Ovary (tissue), 9 donors: Measurements from ENCODE around the gene OR8B3. TPM values are rescaled to one million over a fixed set of nuclear protein-coding genes. Genes with fewer than 3 reads are reported as not detected.
"Not testable (repeated sequence)": the region's sequence is repeated elsewhere in the genome, so short reads cannot be mapped to it uniquely, and the experiment has no call there.

Source experiments
- DNase-seq, 5 donors: peaks; one replicate each; pipeline ENCODE4 v3.0.0-alpha.2; 2019 to 2020
- H3K27ac ChIP-seq, 2 donors: fragments of 200-600 bp; one replicate each; pipeline versions ENCODE4 v1.5.1 to v1.8.0; 2019 to 2022
- H3K27me3 ChIP-seq: fragments of 200-600 bp; one replicate; pipeline ENCODE4 v1.8.0; 2022
- H3K36me3 ChIP-seq: fragments of 200-600 bp; sonication (generic); one replicate; pipeline ENCODE4 v1.5.1; 2019
- H3K4me1 ChIP-seq: one replicate; pipeline ENCODE4 v1.8.1; 2013; ENCODE audit warnings: mild to moderate bottlenecking, moderate library complexity; ENCODE audit not compliant: insufficient read depth
- H3K4me3 ChIP-seq: fragments of 200-600 bp; sonication (generic); one replicate; pipeline ENCODE4 v1.5.1; 2017
- H3K9me3 ChIP-seq, 2 donors: fragments of 200-600 bp in 1 of 2; sonication (generic) in 1 of 2; one replicate each; pipeline versions ENCODE4 v1.5.1 to v1.8.1; 2013 to 2019; ENCODE audit warnings: mild to moderate bottlenecking in 1 of 2, moderate library complexity in 1 of 2
- EP300 ChIP-seq: sonication (generic); formaldehyde crosslinking; IDR thresholded peaks from one replicate; pipeline ENCODE4 v1.6.1; 2017; ENCODE audit warnings: antibody characterized with exemption
- POLR2A ChIP-seq: fragments of 450-650 bp; IDR thresholded peaks from one replicate; pipeline ENCODE4 v1.6.1; 2017; ENCODE audit warnings: antibody characterized with exemption, mild to moderate bottlenecking, moderate library complexity
- WGBS, 3 donors: extraction: QIAGEN DNeasy Blood & Tissue Kit in 1 of 3; methylation state at CpG; one replicate each; pipeline versions ENCODE4 v1.1.5 to v1.1.7; 2013 to 2017; 5-methylcytosine and 5-hydroxymethylcytosine counted together
- intact Hi-C, 4 donors: fragments of 100-400 bp; cut with DNase I; formaldehyde crosslinking; loops; one replicate each; pipeline versions ENCODE4 v1.11.0 to v1.15.1; 2022 to 2023
- polyA plus RNA-seq, 2 donors: library from polyadenylated mRNA; stranded (reverse); fragments of 200-250 nt in 1 of 2; fragments of 350-450 nt in 1 of 2; fragmentation: Illumina TruSeq in 1 of 2; extraction: RNeasy Lipid Tissue Mini Kit (QIAGEN cat#74804) in 1 of 2; gene quantifications; one replicate each; pipeline ENCODE4 v1.2.3, GENCODE V29; 2013 to 2014
- total RNA-seq, 7 donors: library from RNA; depleted of rRNA in 2 of 7; stranded (reverse); fragments of >200 nt in 2 of 7; fragmentation: NEBNext Ultra II Directional in 3 of 7; extraction: Animal tissue kit (Norgen Biotek cat#: 25700) in 3 of 7; gene quantifications; one replicate each; pipeline versions ENCODE4 v1.1.0 to v1.2.4, GENCODE V29; 2016 to 2023
- TF ChIP-seq, protein P1 (sequence below), 3 donors: fragments of 450-650 bp in 2 of 3; fragments of 200-600 bp in 1 of 3; IDR thresholded peaks; one replicate each; pipeline versions ENCODE4 v1.5.1 to v1.8.0; 2016 to 2022; ENCODE audit warnings: antibody characterized with exemption in 3 of 3, mild to moderate bottlenecking in 1 of 3
- donor health status: DM: no; HTN: no; CAD: no; lungs with moderate emphysema.
- donor health status: DM: no; HTN: no; CAD: no.
- donor health status: Bipolar disorder and iron deficiency.
- donor health status: DM: yes; HTN: yes; CAD: no.
- donor health status: DM: no; HTN: no; CAD: no.
- donor health status: DM: yes; HTN: yes; CAD: no.

OR8B3 gene
- total and polyA plus RNA-seq, 9 donors: not detected

DNA sequence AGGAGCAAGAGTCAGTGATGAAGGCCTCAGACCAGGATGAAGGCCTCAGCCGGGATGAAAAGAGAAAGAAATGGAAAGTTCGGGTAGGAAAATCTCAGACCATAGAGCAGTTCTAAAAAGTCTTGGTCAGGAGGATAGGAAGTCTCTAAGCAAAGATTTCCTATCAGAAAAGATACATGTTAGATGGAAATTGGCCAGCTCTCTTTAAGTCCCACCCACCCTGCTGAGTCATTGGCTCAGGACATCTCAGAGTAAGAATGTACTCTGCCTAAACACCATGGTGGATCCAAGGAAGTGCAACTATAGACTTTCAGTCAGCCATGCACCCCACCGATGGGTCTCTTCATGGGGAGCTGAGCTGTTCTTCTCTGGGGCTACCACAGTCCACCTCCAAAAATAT is 4.4 kb downstream of the OR8B3 start:
- 62 to 89% (median 79%) methylated on average over 3 of the region's 3 CpGs for WGBS, 3 donors
- intact Hi-C loops: no loop called here
- Histone ChIP-seq H3K4me1 (no peaks in the 10 kb centered on the region), H3K27me3 (no peaks in the 10 kb centered on the region), H3K27ac (no peak overlapping the region), H3K9me3 (no peaks in the 10 kb centered on the region), H3K36me3 (no peaks in the 10 kb centered on the region), H3K4me3 (no peak overlapping the region)
- DNase-seq: no peak
- TF ChIP-seq, protein P1, sequence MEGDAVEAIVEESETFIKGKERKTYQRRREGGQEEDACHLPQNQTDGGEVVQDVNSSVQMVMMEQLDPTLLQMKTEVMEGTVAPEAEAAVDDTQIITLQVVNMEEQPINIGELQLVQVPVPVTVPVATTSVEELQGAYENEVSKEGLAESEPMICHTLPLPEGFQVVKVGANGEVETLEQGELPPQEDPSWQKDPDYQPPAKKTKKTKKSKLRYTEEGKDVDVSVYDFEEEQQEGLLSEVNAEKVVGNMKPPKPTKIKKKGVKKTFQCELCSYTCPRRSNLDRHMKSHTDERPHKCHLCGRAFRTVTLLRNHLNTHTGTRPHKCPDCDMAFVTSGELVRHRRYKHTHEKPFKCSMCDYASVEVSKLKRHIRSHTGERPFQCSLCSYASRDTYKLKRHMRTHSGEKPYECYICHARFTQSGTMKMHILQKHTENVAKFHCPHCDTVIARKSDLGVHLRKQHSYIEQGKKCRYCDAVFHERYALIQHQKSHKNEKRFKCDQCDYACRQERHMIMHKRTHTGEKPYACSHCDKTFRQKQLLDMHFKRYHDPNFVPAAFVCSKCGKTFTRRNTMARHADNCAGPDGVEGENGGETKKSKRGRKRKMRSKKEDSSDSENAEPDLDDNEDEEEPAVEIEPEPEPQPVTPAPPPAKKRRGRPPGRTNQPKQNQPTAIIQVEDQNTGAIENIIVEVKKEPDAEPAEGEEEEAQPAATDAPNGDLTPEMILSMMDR (IDR thresholded peaks at IDR 0.05): no peak
- TF ChIP-seq POLR2A (no peak), EP300 (no peak)

DNA sequence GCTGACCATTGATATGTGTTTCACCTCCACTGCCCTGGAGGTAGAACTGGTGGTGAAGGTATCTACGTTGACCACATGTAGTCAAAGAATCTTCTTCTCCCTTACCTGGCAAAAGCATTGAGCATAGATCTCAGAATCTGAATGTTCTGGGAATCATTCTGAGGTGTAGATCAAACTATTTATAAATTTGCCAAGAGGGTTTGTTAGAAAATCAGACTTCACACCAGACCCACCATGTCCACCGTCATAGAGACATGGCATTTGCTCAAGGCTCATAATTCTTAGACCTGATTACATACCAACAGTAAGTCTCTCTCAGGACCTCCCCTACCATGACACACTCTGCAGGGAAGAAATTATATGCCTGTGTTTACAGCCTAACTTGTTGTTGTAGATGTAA is 14.4 kb downstream of the OR8B3 start, which contains the start of gene OR8B2:
Gene OR8B2 (minus strand): TSS at position 101 of the 400 bp plus-strand sequence. CDS start 1,156 bp downstream, outside the sequence.
- H3K27me3 ChIP-seq: no peaks in the 10 kb centered on the region
- WGBS, 3 donors: 73% methylated on average over 2 of the region's 2 CpGs
- H3K4me3 ChIP-seq: no peak within 1 kb of the TSS

DNA sequence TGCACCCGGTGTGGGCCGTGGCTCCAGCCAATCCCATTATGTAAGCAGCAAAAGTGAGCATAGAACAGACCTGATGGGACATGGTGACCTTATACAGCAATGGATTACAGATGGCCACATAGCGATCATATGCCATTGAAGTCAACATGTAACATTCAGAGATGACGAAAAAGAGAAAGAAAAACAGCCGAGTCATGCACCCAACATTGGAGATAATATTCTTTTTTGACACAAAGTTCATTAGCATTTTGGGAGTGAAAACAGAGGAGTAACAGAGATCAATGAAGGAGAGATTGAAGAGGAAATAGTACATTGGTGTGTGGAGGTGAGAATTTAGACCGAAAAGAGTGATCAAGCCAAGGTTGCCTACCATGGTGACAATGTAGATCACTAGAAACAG is 16.0 kb downstream of the OR8B3 start:
- DNase-seq: not testable (repeated sequence)

More for the DNA sequence above, 14.4 kb downstream of the OR8B3 start, which contains the start of gene OR8B2:
- H3K9me3 ChIP-seq: no peaks in the 10 kb centered on the region
- DNase-seq: no peak
- no peaks in the 10 kb centered on the region for H3K4me1 ChIP-seq
- no peaks in the 10 kb centered on the region for H3K36me3 ChIP-seq
- intact Hi-C loops: no loop called here
- TF ChIP-seq EP300 (no peak), POLR2A (no peak)
- TF ChIP-seq, protein P1 (IDR thresholded peaks at IDR 0.05): no peak
- no peak within 1 kb of the TSS for H3K27ac ChIP-seq

DNA sequence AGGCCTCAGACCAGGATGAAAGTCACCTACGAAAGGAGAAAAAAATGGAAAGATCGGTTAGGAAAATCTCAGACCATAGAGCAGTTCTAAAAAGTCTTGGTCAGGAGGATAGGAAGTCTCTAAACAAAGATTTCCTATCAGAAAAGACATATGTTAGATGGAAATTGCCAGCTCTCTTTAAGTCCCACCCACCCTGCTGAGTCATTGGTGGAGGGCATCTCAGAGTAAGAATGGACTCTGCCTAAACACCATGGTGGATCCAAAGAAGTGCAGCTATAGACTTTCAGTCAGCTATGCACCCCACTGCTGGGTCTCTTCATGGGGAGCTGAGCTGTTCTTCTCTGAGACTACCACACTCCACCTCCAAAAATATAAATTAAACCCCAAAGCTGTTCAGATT is 18.2 kb downstream of the OR8B3 start:
- no peak overlapping the region for H3K4me3 ChIP-seq
- H3K4me1 ChIP-seq: no peaks in the 10 kb centered on the region
- no peak overlapping the region for H3K27ac ChIP-seq
- WGBS, 3 donors: 81 to 95% (median 91%) methylated on average over 2 of the region's 2 CpGs
- no peaks in the 10 kb centered on the region for H3K27me3 ChIP-seq
- H3K36me3 ChIP-seq: no peaks in the 10 kb centered on the region
- H3K9me3 ChIP-seq: no peaks in the 10 kb centered on the region
- TF ChIP-seq POLR2A: no peak
- TF ChIP-seq, protein P1 (IDR thresholded peaks at IDR 0.05): no peak
- TF ChIP-seq EP300: no peak
- intact Hi-C loops: no loop called here
- DNase-seq: no peak

More for the DNA sequence above, 16.0 kb downstream of the OR8B3 start:
- H3K9me3 ChIP-seq, H3K4me3 ChIP-seq, H3K36me3 ChIP-seq, H3K27me3 ChIP-seq, H3K27ac ChIP-seq, H3K4me1 ChIP-seq, intact Hi-C loops: not testable (repeated sequence)
- 72 to 87% (median 79%) methylated on average over 4 of the region's 6 CpGs for WGBS, 3 donors

DNA sequence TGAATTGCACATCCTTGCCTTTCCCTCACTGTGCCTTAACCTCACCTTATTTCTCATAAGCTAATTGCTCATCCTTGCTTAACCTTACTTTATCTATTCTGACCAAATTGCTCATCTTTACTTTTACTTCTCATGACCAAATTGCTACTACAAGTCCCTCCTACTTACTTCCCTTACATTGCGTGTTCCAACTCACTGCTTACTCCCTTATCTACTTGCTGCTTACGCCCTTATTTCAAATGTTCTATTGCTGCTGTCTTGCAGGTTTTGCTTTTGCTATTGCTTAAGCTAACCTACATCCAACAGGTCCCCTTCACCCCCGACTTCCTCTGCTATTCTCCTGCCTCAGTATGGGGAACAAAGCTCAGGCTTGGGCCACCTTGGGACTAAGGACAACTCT is 22.5 kb downstream of the OR8B3 start:
- no peaks in the 10 kb centered on the region for H3K4me1 ChIP-seq
- 48 to 70% (median 63%) methylated on average over 3 of the region's 3 CpGs for WGBS, 3 donors
- TF ChIP-seq, protein P1 (IDR thresholded peaks at IDR 0.05): no peak
- TF ChIP-seq EP300: no peak
- no peak for TF ChIP-seq POLR2A
- DNase-seq: no peak
- no peaks in the 10 kb centered on the region for H3K27me3 ChIP-seq
- no peaks in the 10 kb centered on the region for H3K36me3 ChIP-seq
- intact Hi-C loops: no loop called here
- H3K9me3 ChIP-seq: no peaks in the 10 kb centered on the region
- H3K4me3 ChIP-seq: no peak overlapping the region
- H3K27ac ChIP-seq: no peak overlapping the region
